ENCODE results near the gene NR6A1.

- TF ChIP-seq CTCF (IDR thresholded peaks at IDR 0.05) = no peak
- no peak for TF ChIP-seq EP300 (IDR thresholded peaks at IDR 0.05)
- TF ChIP-seq POLR2A (IDR thresholded peaks at IDR 0.05) = no peak
- TF ChIP-seq POLR2AphosphoS5 (IDR thresholded peaks at IDR 0.05) = no peak
Observed at GRCh38 chr9:124755061-124755460, 16.1 kb downstream of the NR6A1 start.
